HFFc6 (cell line): ENCODE data around the gene ZNF37A. TPM values are rescaled to one million over a fixed set of nuclear protein-coding genes. Genes with fewer than 3 reads are reported as not detected.

Experiments
- DNase-seq: peaks from one replicate; pipeline ENCODE4 v3.0.0-alpha.2; 2018
- H3K27ac Mint-ChIP-seq: 2 replicates; pipeline ENCODE4 v1.8.0; 2020; ENCODE audit warnings: mild to moderate bottlenecking, mixed read lengths
- H3K27me3 Mint-ChIP-seq: 2 replicates; pipeline ENCODE4 v1.8.0; 2021; ENCODE audit warnings: mild to moderate bottlenecking, moderate library complexity, mixed read lengths; ENCODE audit not compliant: insufficient read depth
- H3K36me3 Mint-ChIP-seq: 2 replicates; pipeline ENCODE4 v1.8.0; 2021; ENCODE audit warnings: low read depth, mixed read lengths
- H3K4me1 Mint-ChIP-seq: 2 replicates; pipeline ENCODE4 v1.8.0; 2020; ENCODE audit warnings: low read depth, mixed read lengths
- H3K4me3 Mint-ChIP-seq: 2 replicates; pipeline ENCODE4 v1.8.0; 2020; ENCODE audit warnings: mild to moderate bottlenecking, moderate library complexity, mixed read lengths
- H3K9me3 Mint-ChIP-seq: 2 replicates; pipeline ENCODE4 v1.8.0; 2020; ENCODE audit warnings: mild to moderate bottlenecking, mixed read lengths
- total RNA-seq, 6 experiments: library from RNA; stranded (reverse); fragmentation: NEBNext Ultra II Directional; extraction: Animal tissue kit (Norgen Biotek cat#: 25700); gene quantifications; 2 replicates in 1 of 6; 3 replicates in 5 of 6; pipeline ENCODE4 v1.2.3, GENCODE V29; 2021
- TF ChIP-seq, protein P1 (sequence below): fragments of 200-600 bp; sonication (generic); IDR thresholded peaks from 2 replicates; pipeline ENCODE4 v1.5.0; 2021; ENCODE audit warnings: antibody characterized with exemption, mild to moderate bottlenecking

ZNF37A gene
- total RNA-seq, 6 experiments from 2014 or later, result 8.5 to 13.0 (median 11.9) TPM

DNA sequence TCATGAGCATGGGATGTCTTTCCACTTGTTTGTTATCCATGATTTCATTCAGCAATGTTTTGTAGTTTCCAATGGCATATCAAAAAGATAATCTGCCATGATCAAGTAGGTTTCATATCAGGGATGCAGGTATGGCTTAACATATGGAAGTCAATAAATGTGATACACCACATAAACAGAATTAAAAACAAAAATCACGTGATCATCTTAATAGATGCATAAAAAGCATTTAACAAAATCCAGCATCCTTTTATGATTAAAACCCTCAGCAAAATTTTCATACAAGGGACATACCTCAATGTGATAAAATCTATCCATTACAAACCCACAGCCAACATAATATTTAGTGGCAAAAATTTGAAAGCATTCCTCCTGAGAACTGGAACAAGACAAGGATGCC is 90.3 kb downstream of the ZNF37A start:
- H3K4me3 Mint-ChIP-seq, result no peak overlapping the region
- H3K9me3 Mint-ChIP-seq, result peaks cover 37% of the 10 kb centered on the region

More for the DNA sequence above, 90.3 kb downstream of the ZNF37A start:
- no peaks in the 10 kb centered on the region for H3K36me3 Mint-ChIP-seq
- no peaks in the 10 kb centered on the region for H3K4me1 Mint-ChIP-seq
- no peak for DNase-seq
- no peaks in the 10 kb centered on the region for H3K27me3 Mint-ChIP-seq
- H3K27ac Mint-ChIP-seq, result no peak overlapping the region
- TF ChIP-seq, protein P1, sequence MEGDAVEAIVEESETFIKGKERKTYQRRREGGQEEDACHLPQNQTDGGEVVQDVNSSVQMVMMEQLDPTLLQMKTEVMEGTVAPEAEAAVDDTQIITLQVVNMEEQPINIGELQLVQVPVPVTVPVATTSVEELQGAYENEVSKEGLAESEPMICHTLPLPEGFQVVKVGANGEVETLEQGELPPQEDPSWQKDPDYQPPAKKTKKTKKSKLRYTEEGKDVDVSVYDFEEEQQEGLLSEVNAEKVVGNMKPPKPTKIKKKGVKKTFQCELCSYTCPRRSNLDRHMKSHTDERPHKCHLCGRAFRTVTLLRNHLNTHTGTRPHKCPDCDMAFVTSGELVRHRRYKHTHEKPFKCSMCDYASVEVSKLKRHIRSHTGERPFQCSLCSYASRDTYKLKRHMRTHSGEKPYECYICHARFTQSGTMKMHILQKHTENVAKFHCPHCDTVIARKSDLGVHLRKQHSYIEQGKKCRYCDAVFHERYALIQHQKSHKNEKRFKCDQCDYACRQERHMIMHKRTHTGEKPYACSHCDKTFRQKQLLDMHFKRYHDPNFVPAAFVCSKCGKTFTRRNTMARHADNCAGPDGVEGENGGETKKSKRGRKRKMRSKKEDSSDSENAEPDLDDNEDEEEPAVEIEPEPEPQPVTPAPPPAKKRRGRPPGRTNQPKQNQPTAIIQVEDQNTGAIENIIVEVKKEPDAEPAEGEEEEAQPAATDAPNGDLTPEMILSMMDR, result no peak

Other genes starting within 250 kb of the ZNF37A start
- 1 to 10 TPM; 3.9 to 6.3 (median 5.2) TPM for gene ZNF248, start 236.7 kb upstream of the ZNF37A start, total RNA-seq
- gene ZNF25, start 117.7 kb upstream of the ZNF37A start, total RNA-seq, result 1 to 10 TPM; 6.2 to 7.2 (median 6.9) TPM
- gene ZNF33A, start 83.7 kb upstream of the ZNF37A start, total RNA-seq, result 10 to 100 TPM in 3 of 6 experiments, 1 to 10 TPM in 3; 9.5 to 12.7 (median 10.2) TPM